Activated CD8-positive, alpha-beta memory T cell treated with anti-CD3 and anti-CD28 coated beads for 36 hours (primary cell): ENCODE data around the gene SLC24A3. TPM values are rescaled to one million over a fixed set of nuclear protein-coding genes. Genes with fewer than 3 reads are reported as not detected.

Experiments used
- CTCF ChIA-PET: fragments of 350-600 bp; sonication (Branson Sonifier 250); formaldehyde crosslinking; loops from one replicate; lab custom pipeline; 2021; ENCODE audit warnings: antibody characterized with exemption; lab: Charles Lee
- POLR2A ChIA-PET: fragments of 350-600 bp; sonication (Branson Sonifier 250); formaldehyde crosslinking; loops from one replicate; lab custom pipeline; 2021; ENCODE audit warnings: antibody characterized with exemption; lab: Charles Lee
- total RNA-seq, 2 experiments: library from RNA; stranded (reverse); gene quantifications; one replicate each; pipeline ENCODE4 v1.2.3, GENCODE V29; 2021

Gene SLC24A3
- total RNA-seq, 2 experiments from 2014 or later: not detected

DNA sequence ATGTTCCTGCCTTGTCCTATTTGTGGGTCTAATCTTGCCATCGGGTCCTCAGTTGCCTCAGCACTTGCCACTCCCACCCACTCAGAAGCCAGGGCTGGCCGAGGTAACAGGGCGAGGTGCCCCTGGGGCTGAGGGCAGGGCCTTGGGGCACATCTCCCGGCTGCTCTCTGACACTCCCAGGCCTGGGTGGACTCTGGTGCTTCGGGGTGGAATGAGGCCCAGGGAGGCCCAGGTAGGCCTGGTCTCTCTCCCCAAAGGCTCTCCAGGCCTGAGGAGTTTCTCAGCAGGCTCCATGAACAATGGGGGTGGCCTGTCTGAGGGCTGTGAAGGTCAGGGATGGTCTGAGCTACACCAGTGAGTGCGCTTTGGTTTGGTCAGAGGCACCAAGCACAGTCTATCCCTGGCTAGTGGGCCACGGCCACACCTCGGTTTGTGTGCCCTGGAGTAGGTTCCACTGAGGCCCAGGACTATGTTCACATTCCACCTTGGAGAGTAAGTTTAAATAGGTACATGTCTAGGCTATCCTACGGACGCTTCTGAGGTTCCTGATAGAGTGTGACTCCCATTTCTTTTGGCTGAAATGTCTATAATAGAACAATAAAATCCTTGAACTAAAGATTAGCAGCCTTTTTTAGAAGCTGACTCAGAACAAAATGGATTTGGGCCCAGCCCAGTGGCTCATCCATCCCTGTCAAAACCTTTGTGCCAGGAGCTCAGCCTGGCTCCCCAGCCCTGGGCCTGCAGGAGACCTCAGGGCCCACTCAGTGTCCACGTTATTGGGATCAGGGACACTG is 78.8 kb downstream of the SLC24A3 start:
- POLR2A ChIA-PET: no interaction called here
- CTCF ChIA-PET: no interaction called here

DNA sequence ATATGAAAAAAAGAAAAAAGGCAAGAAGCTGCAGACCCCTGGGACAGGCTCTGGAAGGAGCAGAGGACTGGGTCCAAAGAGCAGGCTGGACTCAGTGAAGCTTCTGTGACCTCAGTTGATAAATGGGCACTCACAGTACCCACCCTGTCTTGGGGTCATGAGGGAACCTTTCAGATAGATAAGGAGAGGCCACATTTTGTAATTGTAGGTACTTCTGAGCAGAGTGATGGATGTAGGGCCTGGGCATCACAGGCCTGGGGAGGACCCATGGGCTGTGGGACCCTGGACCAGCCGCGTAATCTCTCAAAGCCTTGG is 79.3 kb downstream of the SLC24A3 start:
- POLR2A ChIA-PET: no interaction called here
- CTCF ChIA-PET: no interaction called here

DNA sequence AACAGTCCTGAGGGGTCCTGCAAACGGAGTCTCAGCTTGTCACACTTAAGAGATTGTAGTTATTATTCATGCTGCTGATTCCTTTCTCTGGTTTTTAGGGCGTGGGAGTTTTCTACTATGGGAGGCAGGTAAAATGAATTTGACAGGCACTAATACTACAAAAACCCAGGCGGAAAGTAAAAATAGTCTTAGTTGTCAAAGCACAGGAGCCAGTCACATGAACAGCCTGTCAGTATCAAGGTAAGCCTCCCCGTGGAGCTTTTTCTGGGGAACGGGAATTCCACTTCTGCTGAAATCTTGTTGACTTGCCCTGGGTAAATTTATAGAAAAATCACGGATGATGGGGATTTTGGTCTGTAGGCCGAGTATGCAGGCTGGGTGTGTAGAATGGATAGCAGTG is 79.8 kb downstream of the SLC24A3 start:
- ChIA-PET POLR2A (no interaction called here), CTCF (no interaction called here)

GRCh38 chr20:19295076-19295475 is 82.6 kb downstream of the SLC24A3 start:
- POLR2A ChIA-PET: no interaction called here
- CTCF ChIA-PET: no interaction called here

- ChIA-PET POLR2A (no interaction called here), CTCF (no interaction called here)
Measured at GRCh38 chr20:19298652-19299051, 86.2 kb downstream of the SLC24A3 start.

DNA sequence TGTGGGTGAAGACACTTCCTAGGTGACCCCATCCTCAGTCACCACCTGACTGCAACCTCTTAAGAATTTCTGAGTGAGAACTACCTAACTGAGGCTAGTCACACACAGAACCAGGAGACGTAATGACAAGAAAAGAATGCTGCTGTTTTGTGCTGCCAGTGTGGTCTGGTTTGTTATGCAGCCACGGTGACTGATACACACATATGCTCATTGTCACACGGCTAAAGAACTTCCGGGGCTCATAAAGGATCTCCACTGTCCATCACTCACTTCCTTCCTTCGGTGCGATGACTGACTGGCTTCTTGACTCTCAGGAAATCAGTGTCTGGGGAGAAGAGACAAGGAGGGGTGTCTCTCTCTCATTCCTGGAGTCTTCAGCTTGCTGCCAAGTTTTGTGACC is 88.0 kb downstream of the SLC24A3 start:
- CTCF ChIA-PET: no interaction called here
- POLR2A ChIA-PET: no interaction called here

DNA sequence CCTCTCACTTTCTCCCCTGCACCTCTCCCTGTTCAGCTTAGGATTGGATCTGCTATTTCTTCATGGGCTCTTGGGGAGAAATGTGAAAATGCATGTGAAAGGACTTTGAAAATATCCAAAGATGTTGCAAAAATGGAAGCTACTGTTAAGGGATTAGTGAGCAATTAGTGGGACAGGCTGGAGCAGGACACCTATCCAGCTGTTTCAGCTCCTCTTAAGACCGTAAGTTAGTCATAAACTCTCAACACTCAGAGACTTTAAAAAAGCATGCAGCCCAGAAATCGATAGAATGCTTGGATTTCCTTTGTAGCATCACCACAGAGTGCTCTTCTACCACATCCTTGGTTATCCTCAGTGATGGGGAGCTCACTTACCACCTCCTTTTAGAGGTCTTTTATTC is 88.7 kb downstream of the SLC24A3 start:
- POLR2A ChIA-PET: no interaction called here
- CTCF ChIA-PET: no interaction called here

GRCh38 chr20:19301843-19302242 is 89.4 kb downstream of the SLC24A3 start:
- ChIA-PET CTCF (no interaction called here), POLR2A (no interaction called here)

DNA sequence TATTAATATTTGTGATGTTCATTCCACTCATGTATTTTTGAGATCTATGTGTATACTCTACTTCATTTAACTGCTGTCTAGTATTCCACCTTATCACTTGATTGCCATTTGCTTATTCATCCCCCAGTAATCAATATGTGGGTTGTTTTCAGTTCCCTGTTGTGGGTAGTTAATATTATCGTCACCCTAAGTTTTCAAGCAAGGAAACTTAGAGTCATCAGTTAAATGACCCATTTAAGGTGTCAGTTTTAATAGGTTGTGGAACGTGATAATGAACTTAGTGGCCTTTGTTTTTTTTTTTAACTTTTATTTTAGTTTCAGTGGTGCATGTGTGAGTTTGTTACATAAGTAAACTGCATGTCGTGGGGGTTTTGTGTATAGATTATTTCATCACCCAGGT is 90.3 kb downstream of the SLC24A3 start:
- ChIA-PET POLR2A (no interaction called here), CTCF (no interaction called here)

- CTCF ChIA-PET: no interaction called here
Measured at GRCh38 chr20:19304389-19304788, 91.9 kb downstream of the SLC24A3 start.

DNA sequence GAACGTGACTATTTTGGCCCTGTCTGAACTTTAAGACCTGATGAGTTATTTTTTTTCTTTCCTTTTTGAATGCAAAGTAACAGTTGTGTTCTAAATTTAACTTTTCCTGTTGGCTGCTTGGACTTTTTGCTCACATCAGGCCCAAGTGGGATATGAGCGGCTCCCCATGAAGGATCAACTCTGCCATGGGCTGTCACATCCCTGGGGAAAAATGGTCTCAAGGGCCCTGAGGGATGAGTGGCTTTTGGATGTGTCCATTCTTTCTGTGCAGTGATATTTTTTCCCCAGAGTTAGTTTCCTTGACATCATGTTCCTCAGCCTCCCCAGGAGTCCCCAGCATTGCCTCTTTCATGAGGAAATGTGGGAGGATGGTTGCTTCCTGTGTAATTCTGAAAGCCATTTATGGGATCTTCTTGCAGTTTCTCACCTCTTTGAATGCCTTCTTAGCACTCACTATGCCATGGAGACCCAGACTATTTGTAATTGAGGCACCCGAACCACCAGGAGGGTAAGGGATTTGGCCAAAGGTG is 92.5 kb downstream of the SLC24A3 start:
- POLR2A ChIA-PET: no interaction called here
- CTCF ChIA-PET: no interaction called here

More at GRCh38 chr20:19304389-19304788, 91.9 kb downstream of the SLC24A3 start:
- POLR2A ChIA-PET: no interaction called here

GRCh38 chr20:19308146-19308545 is 95.7 kb downstream of the SLC24A3 start:
- POLR2A ChIA-PET: no interaction called here
- CTCF ChIA-PET: no interaction called here

DNA sequence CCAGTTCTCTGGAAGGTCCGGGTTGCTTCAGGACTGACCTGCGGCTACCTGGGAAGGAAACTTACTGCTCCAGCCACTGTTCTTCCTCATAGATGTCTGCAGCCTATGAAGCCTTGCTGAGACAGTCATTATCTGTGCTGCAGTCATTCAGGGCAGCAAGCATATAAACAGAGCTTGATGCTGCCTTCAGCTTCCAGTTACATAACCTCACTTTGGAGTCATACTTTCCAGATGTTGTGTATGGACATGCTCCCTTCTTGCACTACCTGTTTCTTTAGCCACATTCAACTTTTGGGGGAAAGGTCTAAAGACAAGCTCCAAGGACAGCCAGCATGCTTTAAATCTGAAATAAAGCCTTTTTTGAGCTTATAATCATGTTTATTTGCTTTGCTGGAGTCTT is 98.1 kb downstream of the SLC24A3 start:
- ChIA-PET POLR2A (no interaction called here), CTCF (no interaction called here)

GRCh38 chr20:19313342-19314069 is 101.1 kb downstream of the SLC24A3 start:
- ChIA-PET POLR2A (no interaction called here), CTCF (no interaction called here)

DNA sequence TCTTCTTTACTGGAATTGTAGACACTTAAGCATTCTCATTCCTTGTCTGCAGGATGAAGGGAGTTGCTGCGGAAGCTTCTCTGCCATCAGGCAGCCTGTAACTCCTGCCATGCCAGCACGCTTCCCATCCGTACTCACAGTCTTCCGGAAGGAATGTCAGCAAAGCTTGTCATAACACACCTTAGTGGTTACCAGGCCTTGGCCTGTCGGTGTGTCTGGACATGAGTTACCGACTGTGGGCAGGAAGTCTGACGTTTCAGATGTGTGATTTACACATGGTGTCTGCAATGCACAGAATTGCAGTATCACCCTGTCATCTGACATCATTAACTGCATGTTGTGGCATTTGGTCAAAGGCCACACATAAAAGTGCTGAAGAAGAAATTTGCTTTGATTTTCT is 102.2 kb downstream of the SLC24A3 start:
- POLR2A ChIA-PET: no interaction called here
- CTCF ChIA-PET: no interaction called here

GRCh38 chr20:19317237-19318069 is 105.0 kb downstream of the SLC24A3 start:
- POLR2A ChIA-PET: no interaction called here
- CTCF ChIA-PET: no interaction called here

DNA sequence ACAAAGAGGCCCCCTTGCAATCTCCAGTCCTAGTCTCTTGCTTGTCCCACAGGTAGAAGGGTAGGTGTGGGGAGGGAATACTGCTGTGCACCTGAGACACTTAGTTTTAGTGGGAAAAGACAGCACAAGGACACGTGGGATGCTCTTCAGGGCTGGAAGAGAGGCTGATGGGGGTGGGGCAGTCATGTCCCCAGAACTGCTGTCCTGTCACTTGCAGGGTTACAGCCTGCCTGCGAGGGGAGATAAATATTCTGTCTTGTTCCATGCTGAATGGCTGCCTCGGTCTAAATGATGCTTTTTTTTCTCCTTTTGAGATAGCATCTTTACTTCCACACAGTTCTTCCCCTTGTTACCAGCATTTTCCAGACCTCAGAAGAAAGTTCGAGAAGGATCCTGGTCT is 106.2 kb downstream of the SLC24A3 start:
- ChIA-PET POLR2A (no interaction called here), CTCF (no interaction called here)

GRCh38 chr20:19320005-19320404 is 107.6 kb downstream of the SLC24A3 start:
- CTCF ChIA-PET: no interaction called here
- POLR2A ChIA-PET: no interaction called here

DNA sequence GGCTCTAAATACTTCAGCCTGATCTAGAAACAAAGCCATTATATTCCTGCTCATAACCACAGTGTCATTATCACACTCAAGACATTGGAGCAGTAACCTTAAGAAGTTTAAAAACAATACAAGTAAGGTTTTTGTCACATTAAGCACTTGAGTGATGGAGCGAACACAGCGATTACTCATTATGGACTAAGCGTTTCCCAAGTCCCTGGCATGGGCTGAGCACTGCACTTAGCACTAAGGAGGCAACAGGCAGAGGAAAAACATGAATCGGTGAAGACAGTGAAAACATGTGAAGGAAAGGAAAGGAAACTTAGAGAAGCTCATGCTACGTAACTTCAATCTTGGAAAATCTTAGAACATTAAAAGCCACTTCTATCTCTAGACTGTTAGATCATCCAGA is 108.7 kb downstream of the SLC24A3 start:
- POLR2A ChIA-PET: no interaction called here
- CTCF ChIA-PET: no interaction called here
